ENCODE results near the gene IKZF2. TPM values are rescaled to one million over a fixed set of nuclear protein-coding genes. Genes with fewer than 3 reads are reported as not detected.
A peak's percentile ranks its signal among the peaks of the same experiment; 100 is the strongest.

The IKZF2 gene
- total and polyA plus RNA-seq, 7 donors: 0.29 to 11.6 (median 3.2) TPM

DNA sequence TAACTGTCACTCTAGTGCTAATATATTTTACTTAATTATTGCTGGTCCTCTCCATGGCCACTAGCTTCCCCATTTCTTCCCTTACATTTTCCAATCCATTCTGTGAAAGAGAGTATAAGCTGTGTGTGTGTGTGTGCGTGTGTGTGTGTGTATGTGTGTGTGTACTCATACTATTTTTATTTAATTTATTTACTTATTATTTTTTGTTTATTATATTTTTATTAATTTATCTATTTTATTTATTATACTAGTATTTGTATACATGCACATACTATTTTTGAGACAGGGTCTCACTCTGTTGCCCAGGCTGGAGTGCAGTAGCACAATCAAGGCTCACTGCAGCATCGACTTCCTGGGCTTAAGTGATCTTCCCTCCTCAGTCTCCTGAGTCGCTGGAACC lies 59.6 kb downstream of the IKZF2 start:
- WGBS, 3 donors: 90 to 96% (median 95%) methylated on average over 3 of the region's 3 CpGs
- Histone ChIP-seq H3K9me3 (no peaks in the 10 kb centered on the region), H3K27me3 (ENCODE audit: insufficient read depth in 3 of 3, low read length in 2 of 3) (no peaks in the 10 kb centered on the region), H3K4me1 (peaks cover 16% of the 10 kb centered on the region), H3K36me3 (ENCODE audit: insufficient read depth in 1 of 2, low read depth in 1 of 2) (no peaks in the 10 kb centered on the region), H3K27ac (no peak overlapping the region), H3K4me3 (no peak overlapping the region)
- DNase-seq: no peak
- intact Hi-C loops (cut with DNase I): no loop called here
- TF ChIP-seq, protein P1, sequence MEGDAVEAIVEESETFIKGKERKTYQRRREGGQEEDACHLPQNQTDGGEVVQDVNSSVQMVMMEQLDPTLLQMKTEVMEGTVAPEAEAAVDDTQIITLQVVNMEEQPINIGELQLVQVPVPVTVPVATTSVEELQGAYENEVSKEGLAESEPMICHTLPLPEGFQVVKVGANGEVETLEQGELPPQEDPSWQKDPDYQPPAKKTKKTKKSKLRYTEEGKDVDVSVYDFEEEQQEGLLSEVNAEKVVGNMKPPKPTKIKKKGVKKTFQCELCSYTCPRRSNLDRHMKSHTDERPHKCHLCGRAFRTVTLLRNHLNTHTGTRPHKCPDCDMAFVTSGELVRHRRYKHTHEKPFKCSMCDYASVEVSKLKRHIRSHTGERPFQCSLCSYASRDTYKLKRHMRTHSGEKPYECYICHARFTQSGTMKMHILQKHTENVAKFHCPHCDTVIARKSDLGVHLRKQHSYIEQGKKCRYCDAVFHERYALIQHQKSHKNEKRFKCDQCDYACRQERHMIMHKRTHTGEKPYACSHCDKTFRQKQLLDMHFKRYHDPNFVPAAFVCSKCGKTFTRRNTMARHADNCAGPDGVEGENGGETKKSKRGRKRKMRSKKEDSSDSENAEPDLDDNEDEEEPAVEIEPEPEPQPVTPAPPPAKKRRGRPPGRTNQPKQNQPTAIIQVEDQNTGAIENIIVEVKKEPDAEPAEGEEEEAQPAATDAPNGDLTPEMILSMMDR (IDR thresholded peaks at IDR 0.05): no peak
- ATAC-seq: no peak

DNA sequence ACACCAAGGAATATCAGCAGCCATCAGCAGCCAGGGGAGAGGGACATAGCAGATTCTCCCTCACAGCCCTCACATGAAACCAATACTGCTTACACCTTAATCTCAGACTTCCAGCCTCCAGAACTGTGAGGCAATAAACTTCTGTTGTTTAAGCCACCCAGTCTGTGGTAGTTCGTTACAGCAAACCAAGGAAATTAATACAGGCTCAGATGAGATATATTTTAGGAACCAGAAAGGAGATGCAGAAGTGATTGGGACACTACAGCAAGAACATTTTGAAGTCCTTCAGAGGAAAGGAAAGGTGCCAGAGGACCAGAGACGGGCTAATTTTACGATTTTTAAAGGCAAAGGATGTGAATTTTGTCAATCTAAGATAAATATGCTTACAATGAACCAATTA lies 60.6 kb downstream of the IKZF2 start:
- DNase-seq: no peak
- intact Hi-C loops (cut with DNase I): no loop called here
- 44 to 64% (median 45%) methylated on average over 3 of the region's 3 CpGs for WGBS, 3 donors
- Histone ChIP-seq H3K36me3 (ENCODE audit: insufficient read depth in 1 of 2, low read depth in 1 of 2) (no peaks in the 10 kb centered on the region), H3K4me3 (no peak overlapping the region), H3K27me3 (ENCODE audit: insufficient read depth in 3 of 3, low read length in 2 of 3) (no peaks in the 10 kb centered on the region), H3K9me3 (no peaks in the 10 kb centered on the region), H3K27ac (peak overlapping the region; percentile 14), H3K4me1 (peaks cover 24% of the 10 kb centered on the region)
- TF ChIP-seq, protein P1 (IDR thresholded peaks at IDR 0.05): no peak
- peak in 2 of 4 donors; percentile 35 to 56 for ATAC-seq

DNA sequence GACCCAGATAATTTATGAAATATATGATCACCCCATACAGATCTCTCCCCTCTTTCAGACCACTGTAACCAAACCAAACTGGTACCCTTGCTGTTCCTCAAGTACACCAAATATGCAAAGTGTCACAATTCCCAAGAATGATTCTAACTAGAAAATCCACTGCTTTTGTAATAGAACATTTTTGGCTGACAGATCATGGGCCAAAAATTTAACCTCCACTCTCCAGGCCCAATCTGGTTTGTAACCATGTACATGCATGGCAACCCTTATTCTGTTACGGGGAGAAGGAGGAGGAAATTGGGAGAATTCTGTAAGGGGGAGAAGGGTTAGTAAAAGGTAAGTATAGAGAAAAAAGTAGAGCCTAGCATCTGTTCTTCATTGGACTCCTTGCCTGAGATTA lies 62.0 kb downstream of the IKZF2 start:
- Histone ChIP-seq H3K27ac (no peak overlapping the region), H3K4me1 (peaks cover 30% of the 10 kb centered on the region), H3K36me3 (ENCODE audit: insufficient read depth in 1 of 2, low read depth in 1 of 2) (no peaks in the 10 kb centered on the region), H3K27me3 (ENCODE audit: insufficient read depth in 3 of 3, low read length in 2 of 3) (no peaks in the 10 kb centered on the region), H3K4me3 (no peak overlapping the region), H3K9me3 (no peaks in the 10 kb centered on the region)
- DNase-seq (no peak), ATAC-seq (no peak)
- TF ChIP-seq, protein P1 (IDR thresholded peaks at IDR 0.05): no peak
- intact Hi-C loops (cut with DNase I): no loop called here
- 85 to 88% (median 88%) methylated on average over 1 of the region's 1 CpG for WGBS, 3 donors

DNA sequence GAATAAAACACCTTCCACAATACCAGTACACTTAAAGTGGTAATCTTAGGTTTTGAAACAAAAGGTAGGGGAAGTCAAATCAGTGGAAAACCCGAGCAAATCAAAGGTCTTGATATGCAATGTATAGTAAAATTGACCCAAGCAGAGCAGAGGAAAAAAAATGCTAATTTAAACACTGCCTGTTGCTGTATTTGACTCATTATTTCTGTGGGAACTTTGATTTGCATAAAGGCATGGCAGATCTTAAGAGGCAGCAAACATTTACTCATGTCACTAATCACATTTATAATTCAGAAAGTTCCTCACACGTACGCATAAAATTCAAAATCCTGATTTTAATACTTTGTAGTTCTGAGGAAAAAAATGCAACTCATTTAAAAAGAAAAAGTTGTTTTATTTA lies 64.4 kb downstream of the IKZF2 start:
- H3K9me3 ChIP-seq: no peaks in the 10 kb centered on the region
- TF ChIP-seq, protein P1 (IDR thresholded peaks at IDR 0.05): no peak
- no peaks in the 10 kb centered on the region for H3K27me3 ChIP-seq (ENCODE audit: insufficient read depth in 3 of 3, low read length in 2 of 3)
- DNase-seq: no peak
- intact Hi-C loops (cut with DNase I): no loop called here
- H3K4me1 ChIP-seq: peaks cover 19% of the 10 kb centered on the region
- ATAC-seq: no peak
- no peaks in the 10 kb centered on the region for H3K36me3 ChIP-seq (ENCODE audit: insufficient read depth in 1 of 2, low read depth in 1 of 2)
- no peak overlapping the region for H3K4me3 ChIP-seq
- 81 to 88% (median 83%) methylated on average over 3 of the region's 3 CpGs for WGBS, 3 donors
- H3K27ac ChIP-seq: peak overlapping the region; percentile 14

- no peaks in the 10 kb centered on the region for H3K9me3 ChIP-seq
- no peaks in the 10 kb centered on the region for H3K36me3 ChIP-seq (ENCODE audit: insufficient read depth in 1 of 2, low read depth in 1 of 2)
- ATAC-seq (peak; percentile 59 to 85 (median 76)), DNase-seq (no peak)
- intact Hi-C loops (cut with DNase I): no loop called here
- H3K27ac ChIP-seq: no peak overlapping the region
- 5 to 12% (median 12%) methylated on average over 2 of the region's 2 CpGs for WGBS, 3 donors
- H3K4me3 ChIP-seq: no peak overlapping the region
- TF ChIP-seq, protein P1 (IDR thresholded peaks at IDR 0.05): no peak
- peaks cover 19% of the 10 kb centered on the region for H3K4me1 ChIP-seq
- H3K27me3 ChIP-seq (ENCODE audit: insufficient read depth in 3 of 3, low read length in 2 of 3): no peaks in the 10 kb centered on the region
Measured at GRCh38 chr2:213086571-213086970, 64.8 kb downstream of the IKZF2 start.

Measured in psoas muscle (tissue), 8 donors.